Suprapubic skin (tissue), 3 donors: ENCODE data around the gene KRTAP19-8.

Experiments used
- EP300 ChIP-seq: sonication (generic); formaldehyde crosslinking; IDR thresholded peaks from one replicate; pipeline ENCODE4 v1.6.1; 2017; ENCODE audit warnings: antibody characterized with exemption
- TF ChIP-seq, protein P1 (sequence below), 2 donors: fragments of 200-600 bp in 1 of 2; fragments of 450-650 bp in 1 of 2; sonication (generic) in 1 of 2; IDR thresholded peaks; one replicate each; pipeline ENCODE4 v1.5.1; 2016 to 2019; ENCODE audit warnings: antibody characterized with exemption in 2 of 2, mild to moderate bottlenecking in 1 of 2, moderate library complexity in 1 of 2

DNA sequence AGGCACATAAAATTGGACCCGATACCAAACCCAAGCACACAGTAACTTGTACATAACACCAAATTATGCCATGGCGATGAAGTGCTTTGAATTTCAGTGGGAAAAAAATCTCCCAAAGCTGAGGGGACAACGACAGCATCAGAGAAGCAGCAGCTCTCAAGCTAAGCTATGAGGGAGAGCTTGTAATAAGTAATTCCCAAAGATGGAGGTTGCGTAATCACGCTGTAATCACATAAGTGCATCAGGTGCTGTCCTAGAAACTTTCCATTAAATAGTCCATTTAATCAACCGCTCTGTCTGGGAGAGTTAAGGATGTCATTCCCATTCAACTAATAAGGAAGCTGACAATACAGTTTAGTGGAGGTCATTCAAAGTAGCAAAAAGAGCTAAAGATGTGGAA is 37.6 kb upstream of the KRTAP19-8 start:
- TF ChIP-seq EP300 = no peak
- TF ChIP-seq, protein P1, sequence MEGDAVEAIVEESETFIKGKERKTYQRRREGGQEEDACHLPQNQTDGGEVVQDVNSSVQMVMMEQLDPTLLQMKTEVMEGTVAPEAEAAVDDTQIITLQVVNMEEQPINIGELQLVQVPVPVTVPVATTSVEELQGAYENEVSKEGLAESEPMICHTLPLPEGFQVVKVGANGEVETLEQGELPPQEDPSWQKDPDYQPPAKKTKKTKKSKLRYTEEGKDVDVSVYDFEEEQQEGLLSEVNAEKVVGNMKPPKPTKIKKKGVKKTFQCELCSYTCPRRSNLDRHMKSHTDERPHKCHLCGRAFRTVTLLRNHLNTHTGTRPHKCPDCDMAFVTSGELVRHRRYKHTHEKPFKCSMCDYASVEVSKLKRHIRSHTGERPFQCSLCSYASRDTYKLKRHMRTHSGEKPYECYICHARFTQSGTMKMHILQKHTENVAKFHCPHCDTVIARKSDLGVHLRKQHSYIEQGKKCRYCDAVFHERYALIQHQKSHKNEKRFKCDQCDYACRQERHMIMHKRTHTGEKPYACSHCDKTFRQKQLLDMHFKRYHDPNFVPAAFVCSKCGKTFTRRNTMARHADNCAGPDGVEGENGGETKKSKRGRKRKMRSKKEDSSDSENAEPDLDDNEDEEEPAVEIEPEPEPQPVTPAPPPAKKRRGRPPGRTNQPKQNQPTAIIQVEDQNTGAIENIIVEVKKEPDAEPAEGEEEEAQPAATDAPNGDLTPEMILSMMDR (IDR thresholded peaks at IDR 0.05) = no peak
